PC-9 (cell line): ENCODE data around the gene MACROD2. TPM values are rescaled to one million over a fixed set of nuclear protein-coding genes. Genes with fewer than 3 reads are reported as not detected.

Source experiments
- BruUV-seq: library from RNA; stranded (reverse); fragments of 400-500 nt; replicated peaks from 2 replicates; lab custom pipeline; 2021; lab: Mats Ljungman, UMichigan
- CTCF ChIA-PET: fragments of 300-600 bp; sonication (Branson Sonifier 250); formaldehyde crosslinking; loops from one replicate; lab custom pipeline; 2022; ENCODE audit warnings: antibody characterized with exemption; lab: Charles Lee
- POLR2A ChIA-PET: fragments of 300-600 bp; sonication (Branson Sonifier 250); formaldehyde crosslinking; loops from one replicate; lab custom pipeline; 2022; ENCODE audit warnings: antibody characterized with exemption; ENCODE audit not compliant: unreplicated experiment; lab: Charles Lee
- DNase-seq, 2 experiments: peaks; one replicate each; pipeline versions ENCODE4 v3.0.0 to v3.0.0-alpha.2; 2015 to 2022; ENCODE audit warnings: mixed read lengths in 1 of 2
- H2AFZ ChIP-seq: fragments of 200-600 bp; sonication (generic); 2 replicates; pipeline ENCODE4 v1.8.1; 2017; ENCODE audit warnings: antibody characterized with exemption
- H3F3A ChIP-seq: fragments of 200-600 bp; sonication (generic); 2 replicates; pipeline ENCODE4 v1.8.1; 2017; ENCODE audit warnings: antibody characterized with exemption, mild to moderate bottlenecking, low read depth; ENCODE audit not compliant: insufficient read depth
- H3K27ac ChIP-seq: fragments of 200-600 bp; sonication (generic); 2 replicates; pipeline ENCODE4 v1.6.1; 2016; ENCODE audit warnings: mixed run types
- H3K27me3 ChIP-seq: fragments of 200-600 bp; sonication (generic); 2 replicates; pipeline ENCODE4 v1.6.1; 2016; ENCODE audit warnings: low read depth, mixed run types; ENCODE audit not compliant: insufficient read depth
- H3K36me3 ChIP-seq: fragments of 200-600 bp; sonication (generic); 2 replicates; pipeline ENCODE4 v1.6.1; 2016; ENCODE audit warnings: low read depth, mixed run types
- H3K4me1 ChIP-seq: fragments of 200-600 bp; sonication (generic); replicated peaks from 2 replicates; pipeline ENCODE4 v1.6.1; 2016; ENCODE audit warnings: mixed run types; ENCODE audit not compliant: insufficient read depth
- H3K4me2 ChIP-seq: fragments of 200-600 bp; sonication (generic); 2 replicates; pipeline ENCODE4 v1.6.1; 2017; ENCODE audit warnings: mixed run types
- H3K4me3 ChIP-seq: fragments of 200-600 bp; sonication (generic); 2 replicates; pipeline ENCODE4 v1.6.1; 2016; ENCODE audit warnings: mixed run types
- H3K79me2 ChIP-seq: fragments of 200-600 bp; sonication (generic); 2 replicates; pipeline ENCODE4 v1.6.1; 2017; ENCODE audit warnings: low read depth, mixed run types
- H3K9me2 ChIP-seq: fragments of 200-600 bp; sonication (generic); 2 replicates; pipeline ENCODE4 v1.8.1; 2017; ENCODE audit warnings: mild to moderate bottlenecking; ENCODE audit not compliant: insufficient read depth
- H3K9me3 ChIP-seq: fragments of 200-600 bp; sonication (generic); 2 replicates; pipeline ENCODE4 v1.8.1; 2016; ENCODE audit warnings: low read depth; ENCODE audit not compliant: insufficient read depth
- H4K20me1 ChIP-seq: fragments of 200-600 bp; sonication (generic); 2 replicates; pipeline ENCODE4 v1.8.1; 2017; ENCODE audit not compliant: insufficient read depth
- EZH2 ChIP-seq: fragments of 200-600 bp; sonication (generic); IDR thresholded peaks from 2 replicates; pipeline ENCODE4 v1.8.0; 2017; ENCODE audit warnings: antibody characterized with exemption, low read depth
- intact Hi-C: fragments of 100-400 bp; cut with micrococcal nuclease; formaldehyde crosslinking; loops from one replicate; pipeline ENCODE4 v1.10.0; 2022; ENCODE audit not compliant: unreplicated experiment
- total RNA-seq: library from RNA; stranded (reverse); gene quantifications from 2 replicates; pipeline ENCODE4 v1.2.3, GENCODE V29; 2021
- TF ChIP-seq, protein P1 (sequence below): fragments of 200-600 bp; sonication (generic); conservative IDR thresholded peaks from 2 replicates; pipeline ENCODE4 v1.6.1; 2017; ENCODE audit warnings: mixed run types, antibody characterized with exemption, mild to moderate bottlenecking, moderate library complexity

Gene MACROD2
- total RNA-seq, 1 experiment from 2014 or later = 11.4 TPM

DNA sequence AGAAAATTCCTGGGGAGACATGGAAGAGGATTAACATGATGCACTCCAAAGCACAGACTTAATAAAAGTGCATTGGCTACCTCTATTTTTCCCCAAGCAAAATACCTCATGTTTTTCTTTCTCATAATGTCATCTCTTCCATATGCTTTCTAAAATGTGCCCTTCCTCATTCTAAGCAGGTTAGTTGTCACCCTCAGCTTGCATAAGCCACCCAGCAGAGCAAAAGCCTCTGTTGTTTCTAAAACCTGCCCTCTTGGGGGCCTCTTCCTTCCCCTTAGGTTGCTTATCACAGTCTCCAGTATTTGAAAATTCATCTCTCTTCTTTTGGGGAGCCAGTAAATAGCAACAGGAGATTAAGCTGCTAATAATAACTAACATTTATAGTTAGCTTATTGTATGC is 525.7 kb downstream of the MACROD2 start:
- Histone ChIP-seq H3K4me3 (no peak overlapping the region), H3K9me2 (no peaks in the 10 kb centered on the region), H3K27ac (no peak overlapping the region), H3K9me3 (no peaks in the 10 kb centered on the region), H3K27me3 (no peaks in the 10 kb centered on the region), H3K36me3 (no peaks in the 10 kb centered on the region), H2AFZ (no peak overlapping the region), H3K79me2 (no peaks in the 10 kb centered on the region), H3F3A (no peaks in the 10 kb centered on the region), H3K4me2 (no peak overlapping the region), H4K20me1 (no peaks in the 10 kb centered on the region), H3K4me1 (no peaks in the 10 kb centered on the region)
- intact Hi-C loops = no loop called here
- peak in 1 of 2 experiments; percentile 39 for DNase-seq
- CTCF ChIA-PET = interaction anchor here (0.6 kb wide), 1 partner anchor 132 kb away, joined by 3 read pairs; no protein-coding TSS in a partner anchor
- TF ChIP-seq, protein P1, sequence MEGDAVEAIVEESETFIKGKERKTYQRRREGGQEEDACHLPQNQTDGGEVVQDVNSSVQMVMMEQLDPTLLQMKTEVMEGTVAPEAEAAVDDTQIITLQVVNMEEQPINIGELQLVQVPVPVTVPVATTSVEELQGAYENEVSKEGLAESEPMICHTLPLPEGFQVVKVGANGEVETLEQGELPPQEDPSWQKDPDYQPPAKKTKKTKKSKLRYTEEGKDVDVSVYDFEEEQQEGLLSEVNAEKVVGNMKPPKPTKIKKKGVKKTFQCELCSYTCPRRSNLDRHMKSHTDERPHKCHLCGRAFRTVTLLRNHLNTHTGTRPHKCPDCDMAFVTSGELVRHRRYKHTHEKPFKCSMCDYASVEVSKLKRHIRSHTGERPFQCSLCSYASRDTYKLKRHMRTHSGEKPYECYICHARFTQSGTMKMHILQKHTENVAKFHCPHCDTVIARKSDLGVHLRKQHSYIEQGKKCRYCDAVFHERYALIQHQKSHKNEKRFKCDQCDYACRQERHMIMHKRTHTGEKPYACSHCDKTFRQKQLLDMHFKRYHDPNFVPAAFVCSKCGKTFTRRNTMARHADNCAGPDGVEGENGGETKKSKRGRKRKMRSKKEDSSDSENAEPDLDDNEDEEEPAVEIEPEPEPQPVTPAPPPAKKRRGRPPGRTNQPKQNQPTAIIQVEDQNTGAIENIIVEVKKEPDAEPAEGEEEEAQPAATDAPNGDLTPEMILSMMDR = no peak
- TF ChIP-seq EZH2 = no peak
- BruUV-seq = no TSS peak
- POLR2A ChIA-PET = no interaction called here

DNA sequence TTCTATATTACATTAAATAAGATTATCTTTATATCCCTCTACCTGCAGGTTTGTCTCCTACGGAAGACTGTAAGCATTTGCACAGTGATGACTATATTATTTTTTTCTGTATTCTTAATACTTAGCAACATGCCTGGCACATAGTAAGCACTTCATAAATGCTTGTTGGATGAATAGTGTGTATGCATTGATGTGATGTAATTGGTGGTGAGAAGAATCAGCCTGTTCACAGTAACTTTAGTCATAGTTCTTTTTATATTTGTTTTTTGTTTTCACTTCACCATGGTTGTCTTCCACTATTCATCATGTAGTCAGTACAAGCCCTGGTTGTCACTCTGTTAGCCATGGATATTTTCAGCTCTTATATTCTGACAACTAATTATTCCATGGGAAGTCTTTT is 526.1 kb downstream of the MACROD2 start:
- Histone ChIP-seq H3K36me3 (no peaks in the 10 kb centered on the region), H3K4me1 (no peaks in the 10 kb centered on the region), H3K9me2 (no peaks in the 10 kb centered on the region), H3K79me2 (no peaks in the 10 kb centered on the region), H3K4me2 (no peak overlapping the region), H4K20me1 (no peaks in the 10 kb centered on the region), H3K4me3 (no peak overlapping the region), H3K9me3 (no peaks in the 10 kb centered on the region), H3F3A (no peaks in the 10 kb centered on the region), H3K27me3 (no peaks in the 10 kb centered on the region), H2AFZ (no peak overlapping the region), H3K27ac (no peak overlapping the region)
- ChIA-PET CTCF (no interaction called here), POLR2A (no interaction called here)
- TF ChIP-seq, protein P1 = no peak
- no peak for TF ChIP-seq EZH2
- intact Hi-C loops = no loop called here
- no TSS peak for BruUV-seq
- peak in 1 of 2 experiments; percentile 40 for DNase-seq

- Histone ChIP-seq H3K27me3 (no peaks in the 10 kb centered on the region), H4K20me1 (no peaks in the 10 kb centered on the region), H3K4me1 (no peaks in the 10 kb centered on the region), H3K79me2 (no peaks in the 10 kb centered on the region), H2AFZ (no peak overlapping the region), H3K36me3 (no peaks in the 10 kb centered on the region), H3K9me2 (no peaks in the 10 kb centered on the region), H3F3A (no peaks in the 10 kb centered on the region), H3K4me3 (no peak overlapping the region), H3K27ac (no peak overlapping the region), H3K4me2 (no peak overlapping the region), H3K9me3 (no peaks in the 10 kb centered on the region)
- no TSS peak for BruUV-seq
- ChIA-PET POLR2A (no interaction called here), CTCF (no interaction called here)
- TF ChIP-seq, protein P1 = no peak
- no peak for TF ChIP-seq EZH2
- no peak for DNase-seq
- intact Hi-C loops = no loop called here
These were observed 527.3 kb downstream of the MACROD2 start for GRCh38 chr20:14522595-14522994.
